GM19438 (cell line): ENCODE measurements around the gene WDFY4.

Experiments
- ATAC-seq: cut with Tn5 transposase; IDR thresholded peaks from one replicate; pipeline ENCODE4 v1.9.1; 2021; ENCODE audit warnings: low read depth; ENCODE audit not compliant: unreplicated experiment

WDFY4 gene

GRCh38 chr10:48767373-48768143, 82.9 kb downstream of the WDFY4 start:
- ATAC-seq, result no peak

- ATAC-seq, result no peak
Measured at GRCh38 chr10:48768144-48768766, 83.6 kb downstream of the WDFY4 start.

GRCh38 chr10:48768926-48769325, 84.3 kb downstream of the WDFY4 start:
- no peak for ATAC-seq

- ATAC-seq, result no peak
Measured at GRCh38 chr10:48769706-48770435, 85.2 kb downstream of the WDFY4 start.

- no peak for ATAC-seq
Measured at GRCh38 chr10:48770561-48771089, 86.0 kb downstream of the WDFY4 start.

- no peak for ATAC-seq
Measured at GRCh38 chr10:48771234-48771633, 86.6 kb downstream of the WDFY4 start.

GRCh38 chr10:48772059-48772458, 87.4 kb downstream of the WDFY4 start:
- ATAC-seq, result no peak

GRCh38 chr10:48773580-48773979, 88.9 kb downstream of the WDFY4 start:
- no peak for ATAC-seq

- ATAC-seq, result no peak
Measured at GRCh38 chr10:48774416-48775205, 89.9 kb downstream of the WDFY4 start.

GRCh38 chr10:48775206-48775517, 90.5 kb downstream of the WDFY4 start:
- no peak for ATAC-seq

GRCh38 chr10:48776005-48776522, 91.4 kb downstream of the WDFY4 start:
- no peak for ATAC-seq

- no peak for ATAC-seq
Measured at GRCh38 chr10:48776528-48776927, 91.9 kb downstream of the WDFY4 start.

GRCh38 chr10:48777110-48777509, 92.4 kb downstream of the WDFY4 start:
- ATAC-seq, result no peak

GRCh38 chr10:48778193-48778857, 93.7 kb downstream of the WDFY4 start:
- no peak for ATAC-seq

GRCh38 chr10:48779077-48779476, 94.4 kb downstream of the WDFY4 start:
- no peak for ATAC-seq

- ATAC-seq, result no peak
Measured at GRCh38 chr10:48779546-48780152, 95.0 kb downstream of the WDFY4 start.

- no peak for ATAC-seq
Measured at GRCh38 chr10:48780341-48780740, 95.7 kb downstream of the WDFY4 start.

- ATAC-seq, result no peak
Measured at GRCh38 chr10:48782386-48782785, 97.7 kb downstream of the WDFY4 start.

- no peak for ATAC-seq
Measured at GRCh38 chr10:48784031-48784430, 99.4 kb downstream of the WDFY4 start.

- ATAC-seq, result no peak
Measured at GRCh38 chr10:48785796-48786195, 101.1 kb downstream of the WDFY4 start.
